Muscle of arm (tissue), 12 donors: Measurements from ENCODE around the gene HSF2BP. TPM values are rescaled to one million over a fixed set of nuclear protein-coding genes. Genes with fewer than 3 reads are reported as not detected.

Experiments
- polyA plus RNA-seq, 12 donors: library from polyadenylated mRNA; unstranded; fragments of 120-200 nt; gene quantifications; one replicate each; pipeline ENCODE4 v1.2.1, GENCODE V29; 2013; ENCODE audit not compliant: insufficient read length in 12 of 12

Gene HSF2BP
- polyA plus RNA-seq, 12 donors, result 0.20 to 1.5 (median 0.77) TPM; not detected in 2

Other genes with a start within 250 kb of the HSF2BP start
- 1 to 10 TPM in 11 of 12 donors, not detected in 1; 1.2 to 9.0 (median 2.6) TPM for gene SIK1, start 232.4 kb downstream of the HSF2BP start, polyA plus RNA-seq
- 10 to 100 TPM in 11 of 12 donors, not detected in 1; 21.4 to 29.3 (median 25.0) TPM for gene RRP1B, start 72 bp upstream of the HSF2BP start, polyA plus RNA-seq
- 10 to 100 TPM in 11 of 12 donors, not detected in 1; 18.4 to 33.2 (median 25.0) TPM for gene PDXK, start 59.6 kb upstream of the HSF2BP start, polyA plus RNA-seq
- 10 to 100 TPM in 11 of 12 donors, not detected in 1; 15.5 to 44.9 (median 20.9) TPM for gene CSTB, start 116.8 kb upstream of the HSF2BP start, polyA plus RNA-seq
- gene RRP1, start 130.1 kb upstream of the HSF2BP start, polyA plus RNA-seq, result 10 to 100 TPM in 11 of 12 donors, not detected in 1; 14.4 to 32.8 (median 17.7) TPM
- 10 to 100 TPM in 11 of 12 donors, not detected in 1; 24.1 to 37.3 (median 29.2) TPM for gene AGPAT3, start 205.7 kb upstream of the HSF2BP start, polyA plus RNA-seq